Measurements from ENCODE around the gene PHLPP1. TPM values are rescaled to one million over a fixed set of nuclear protein-coding genes. Genes with fewer than 3 reads are reported as not detected.

PHLPP1 gene
- total RNA-seq, 2 donors from 2014 or later: 8.6 to 20.8 TPM

- H3K4me1 ChIP-seq: no peaks in the 10 kb centered on the region
- TF ChIP-seq CTCF (IDR thresholded peaks at IDR 0.05) (no peak), POLR2A (IDR thresholded peaks at IDR 0.05) (no peak)
- ATAC-seq (no peak), DNase-seq (no peak)
- no peaks in the 10 kb centered on the region for H3K36me3 ChIP-seq (replicated peaks in 1 of 2; ENCODE audit: insufficient read depth in 1 of 2, low read depth in 2 of 2)
- H3K4me3 ChIP-seq: no peak overlapping the region
- no peaks in the 10 kb centered on the region for H3K27me3 ChIP-seq
- WGBS, 2 donors: 70 to 71% methylated on average over 4 of the region's 4 CpGs
- intact Hi-C loops (cut with DNase I): no loop called here
- H3K27ac ChIP-seq: no peak overlapping the region
- no peaks in the 10 kb centered on the region for H3K9me3 ChIP-seq
These were observed 33.0 kb upstream of the PHLPP1 start for GRCh38 chr18:62682371-62682770.

DNA sequence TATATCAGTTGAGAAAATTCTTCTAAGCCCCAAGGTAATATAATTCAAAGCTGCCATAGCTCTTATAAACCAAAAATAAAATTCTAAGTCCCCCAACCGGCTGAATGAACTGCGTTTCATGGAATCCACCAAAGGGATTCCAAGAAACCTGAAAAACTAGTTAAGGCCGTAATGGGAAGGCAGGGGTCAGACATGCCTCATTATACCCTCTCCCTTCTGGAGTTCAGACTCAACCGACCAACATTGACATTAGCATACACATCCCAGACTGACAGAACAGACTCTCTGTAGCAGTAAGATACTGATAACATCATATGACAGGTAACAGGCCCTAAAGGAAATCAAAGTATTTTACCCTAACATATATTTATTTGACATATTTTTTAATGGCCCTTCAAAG lies 31.4 kb upstream of the PHLPP1 start:
- H3K27ac ChIP-seq: no peak overlapping the region
- H3K27me3 ChIP-seq: no peaks in the 10 kb centered on the region
- H3K9me3 ChIP-seq: no peaks in the 10 kb centered on the region
- TF ChIP-seq POLR2A (IDR thresholded peaks at IDR 0.05): no peak
- no peak for TF ChIP-seq CTCF (IDR thresholded peaks at IDR 0.05)
- H3K4me3 ChIP-seq: no peak overlapping the region
- H3K36me3 ChIP-seq (replicated peaks in 1 of 2; ENCODE audit: insufficient read depth in 1 of 2, low read depth in 2 of 2): no peaks in the 10 kb centered on the region
- no peaks in the 10 kb centered on the region for H3K4me1 ChIP-seq
- ATAC-seq (no peak), DNase-seq (no peak)
- WGBS, 2 donors: 60 to 67% methylated on average over 4 of the region's 4 CpGs
- intact Hi-C loops (cut with DNase I): no loop called here

DNA sequence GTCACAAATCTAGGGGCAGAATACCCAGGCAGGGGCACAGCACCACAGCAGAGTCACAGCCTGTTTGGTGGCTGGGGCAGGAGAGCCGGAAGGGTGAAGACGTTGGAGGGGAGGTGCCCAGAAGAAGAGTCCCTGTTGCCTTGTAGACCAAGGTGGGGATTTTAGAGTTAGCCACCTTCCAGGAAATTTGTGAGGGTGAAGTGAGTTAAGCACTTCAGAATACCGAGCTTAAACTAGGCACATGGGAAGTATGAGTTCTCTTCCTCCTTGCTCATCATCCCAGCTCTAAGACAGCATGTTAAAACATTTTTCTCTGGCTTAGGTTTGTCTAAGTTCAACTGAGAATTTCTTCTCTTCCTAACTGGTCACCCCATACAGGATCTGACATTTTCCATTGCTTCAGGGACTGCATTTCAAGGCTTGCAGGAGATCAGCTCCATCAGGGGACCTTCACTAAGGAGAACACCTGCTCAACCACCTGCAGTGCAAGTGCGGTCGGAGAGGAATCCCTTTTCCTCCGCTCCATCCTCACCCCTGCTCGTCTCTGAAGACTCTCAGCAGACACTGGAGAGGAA lies 26.5 kb upstream of the PHLPP1 start:
- H3K4me1 ChIP-seq: no peaks in the 10 kb centered on the region
- ATAC-seq: no peak
- H3K4me3 ChIP-seq: no peak overlapping the region
- no peak for DNase-seq
- WGBS, 2 donors: 81 to 82% methylated on average over 7 of the region's 7 CpGs
- intact Hi-C loops (cut with DNase I): no loop called here
- H3K36me3 ChIP-seq (replicated peaks in 1 of 2; ENCODE audit: insufficient read depth in 1 of 2, low read depth in 2 of 2): no peaks in the 10 kb centered on the region
- H3K9me3 ChIP-seq: no peaks in the 10 kb centered on the region
- H3K27me3 ChIP-seq: no peaks in the 10 kb centered on the region
- no peak for TF ChIP-seq POLR2A (IDR thresholded peaks at IDR 0.05)
- no peak for TF ChIP-seq CTCF (IDR thresholded peaks at IDR 0.05)
- H3K27ac ChIP-seq: no peak overlapping the region

DNA sequence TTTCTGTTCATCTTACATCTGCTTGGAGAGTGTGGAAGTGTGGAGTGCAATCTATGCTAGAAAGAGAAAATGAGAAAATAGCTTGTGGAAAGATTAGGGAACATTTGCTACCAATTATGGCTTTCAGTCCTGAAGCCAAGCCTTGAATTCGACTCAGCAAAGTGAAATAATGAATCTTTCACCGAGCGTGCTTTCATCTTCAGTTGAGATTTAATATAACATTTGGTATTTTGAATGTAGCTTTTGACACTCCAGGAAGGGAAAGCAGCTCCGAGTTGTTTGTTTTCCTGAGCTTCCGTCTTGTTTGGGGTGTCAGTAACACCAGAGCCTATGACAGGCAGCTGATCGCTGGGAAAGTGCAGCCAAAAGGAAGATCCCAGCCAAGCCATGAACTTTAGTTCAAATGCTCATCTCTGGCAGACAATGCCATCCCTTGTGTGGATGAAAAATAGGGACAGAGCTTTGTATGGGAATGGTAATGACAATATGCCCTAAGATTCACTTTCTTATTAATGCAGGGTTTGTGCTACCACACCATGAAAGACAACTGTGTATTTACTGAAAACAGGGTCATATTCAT lies 25.0 kb upstream of the PHLPP1 start:
- ATAC-seq: no peak
- H3K9me3 ChIP-seq: no peaks in the 10 kb centered on the region

More for the DNA sequence above, 25.0 kb upstream of the PHLPP1 start:
- H3K36me3 ChIP-seq (replicated peaks in 1 of 2; ENCODE audit: insufficient read depth in 1 of 2, low read depth in 2 of 2): no peaks in the 10 kb centered on the region
- H3K27ac ChIP-seq: no peak overlapping the region
- no peak for DNase-seq
- H3K27me3 ChIP-seq: no peaks in the 10 kb centered on the region
- 65 to 66% methylated on average over 6 of the region's 6 CpGs for WGBS, 2 donors
- H3K4me1 ChIP-seq: no peaks in the 10 kb centered on the region
- no peak for TF ChIP-seq CTCF (IDR thresholded peaks at IDR 0.05)
- TF ChIP-seq POLR2A (IDR thresholded peaks at IDR 0.05): no peak
- intact Hi-C loops (cut with DNase I): no loop called here
- no peak overlapping the region for H3K4me3 ChIP-seq
